GM08714 (cell line): ENCODE results near the gene RGCC.
"Not testable (repeated sequence)": the region's sequence is repeated elsewhere in the genome, so short reads cannot be mapped to it uniquely, and the experiment has no call there.

Source experiments
- H3K4me3 ChIP-seq: fragments of 200-500 bp; sonication (Bioruptor generic); 2 replicates; pipeline ENCODE4 v1.5.1; 2014; ENCODE audit warnings: mild to moderate bottlenecking, low read length, inconsistent platforms
- ZNF274 ChIP-seq: IDR thresholded peaks from 2 replicates; pipeline ENCODE4 v1.6.1; 2012; ENCODE audit warnings: mild to moderate bottlenecking, low read depth, low read length

Gene RGCC

GRCh38 chr13:41492432-41493260 is 35.3 kb downstream of the RGCC start:
- no peak overlapping the region; the same call in 1 of the 2 replicates for H3K4me3 ChIP-seq
- no peak for TF ChIP-seq ZNF274

GRCh38 chr13:41494202-41494601 is 36.9 kb downstream of the RGCC start:
- H3K4me3 ChIP-seq, result no peak overlapping the region
- TF ChIP-seq ZNF274, result no peak

- TF ChIP-seq ZNF274, result no peak
- no peak overlapping the region for H3K4me3 ChIP-seq
Measured at GRCh38 chr13:41495044-41495443, 37.7 kb downstream of the RGCC start.

- no peak overlapping the region for H3K4me3 ChIP-seq
- TF ChIP-seq ZNF274, result no peak
Measured at GRCh38 chr13:41496420-41497234, 39.3 kb downstream of the RGCC start.

GRCh38 chr13:41497436-41497835 is 40.1 kb downstream of the RGCC start:
- no peak for TF ChIP-seq ZNF274
- no peak overlapping the region for H3K4me3 ChIP-seq

GRCh38 chr13:41499452-41499851 is 42.1 kb downstream of the RGCC start:
- no peak overlapping the region for H3K4me3 ChIP-seq
- no peak for TF ChIP-seq ZNF274

- TF ChIP-seq ZNF274, result no peak
- no peak overlapping the region for H3K4me3 ChIP-seq
Measured at GRCh38 chr13:41500511-41500910, 43.2 kb downstream of the RGCC start.

- H3K4me3 ChIP-seq, result no peak overlapping the region
- no peak for TF ChIP-seq ZNF274
Measured at GRCh38 chr13:41501281-41501680, 43.9 kb downstream of the RGCC start.

GRCh38 chr13:41502031-41502430 is 44.7 kb downstream of the RGCC start:
- H3K4me3 ChIP-seq, result no peak overlapping the region; the same call in 1 of the 2 replicates
- TF ChIP-seq ZNF274, result no peak

GRCh38 chr13:41502673-41503072 is 45.3 kb downstream of the RGCC start:
- no peak overlapping the region for H3K4me3 ChIP-seq
- no peak for TF ChIP-seq ZNF274

GRCh38 chr13:41503356-41503755 is 46.0 kb downstream of the RGCC start:
- H3K4me3 ChIP-seq, result no peak overlapping the region
- no peak for TF ChIP-seq ZNF274

- H3K4me3 ChIP-seq, result not testable (repeated sequence)
Measured at GRCh38 chr13:41504657-41505056, 47.3 kb downstream of the RGCC start.

- TF ChIP-seq ZNF274, result no peak
- no peak overlapping the region for H3K4me3 ChIP-seq
Measured at GRCh38 chr13:41505209-41505835, 48.0 kb downstream of the RGCC start.

GRCh38 chr13:41506312-41506711 is 49.0 kb downstream of the RGCC start:
- H3K4me3 ChIP-seq, result no peak overlapping the region
- no peak for TF ChIP-seq ZNF274

- no peak for TF ChIP-seq ZNF274
- H3K4me3 ChIP-seq, result no peak overlapping the region
Measured at GRCh38 chr13:41509971-41510370, 52.6 kb downstream of the RGCC start.
